Dedifferentiated amniotic fluid mesenchymal stem cell (primary cell): ENCODE measurements around the gene TRIM69.
A peak's percentile ranks its signal among the peaks of the same experiment; 100 is the strongest.
"Not testable (repeated sequence)": the region's sequence is repeated elsewhere in the genome, so short reads cannot be mapped to it uniquely, and the experiment has no call there.

ENCODE experiments used
- DNase-seq: peaks from one replicate; pipeline ENCODE4 v3.0.0-alpha.2; 2016; ENCODE audit errors: extremely low spot score

Gene TRIM69

GRCh38 chr15:44736181-44736765, at the start of gene TRIM69:
Gene TRIM69 (plus strand): TSS chr15:44736528. CDS start chr15:44736705, 177 bp downstream.
- no peak for DNase-seq

GRCh38 chr15:44689318-44689717, 47.0 kb upstream of the TRIM69 start:
- not testable (repeated sequence) for DNase-seq

GRCh38 chr15:44690245-44690644, 46.1 kb upstream of the TRIM69 start:
- DNase-seq, result not testable (repeated sequence)

- no peak for DNase-seq
Observed at GRCh38 chr15:44692659-44693058, 43.7 kb upstream of the TRIM69 start.

GRCh38 chr15:44694416-44694815, 41.9 kb upstream of the TRIM69 start:
- DNase-seq, result no peak

- DNase-seq, result no peak
Observed at GRCh38 chr15:44695294-44695693, 41.0 kb upstream of the TRIM69 start.

GRCh38 chr15:44697014-44697413, 39.3 kb upstream of the TRIM69 start:
- DNase-seq, result no peak

GRCh38 chr15:44698641-44699040, 37.7 kb upstream of the TRIM69 start:
- DNase-seq, result no peak

- DNase-seq, result not testable (repeated sequence)
Observed at GRCh38 chr15:44700676-44701075, 35.7 kb upstream of the TRIM69 start.

GRCh38 chr15:44705986-44706385, 30.3 kb upstream of the TRIM69 start:
- no peak for DNase-seq

- DNase-seq, result no peak
Observed at GRCh38 chr15:44706401-44706800, 29.9 kb upstream of the TRIM69 start.

GRCh38 chr15:44706946-44707636, 29.2 kb upstream of the TRIM69 start:
- no peak for DNase-seq

- DNase-seq, result peak; percentile 19
Observed at GRCh38 chr15:44710236-44711095, 25.9 kb upstream of the TRIM69 start.

GRCh38 chr15:44711096-44711742, 25.1 kb upstream of the TRIM69 start, which contains the start of the genes B2M and PATL2:
Gene B2M (plus strand): TSS chr15:44711517. CDS start chr15:44711547, 30 bp downstream.
Gene PATL2 (minus strand): TSS chr15:44711323. CDS start chr15:44676490, 34,833 bp downstream.
- DNase-seq, result peak; percentile 98

- DNase-seq, result peak; percentile 39
Observed at GRCh38 chr15:44711743-44712345, 24.5 kb upstream of the TRIM69 start.

GRCh38 chr15:44712346-44713005, 23.9 kb upstream of the TRIM69 start:
- peak; percentile 70 for DNase-seq

GRCh38 chr15:44713006-44713966, 23.0 kb upstream of the TRIM69 start:
- no peak for DNase-seq

- no peak for DNase-seq
Observed at GRCh38 chr15:44715142-44715796, 21.1 kb upstream of the TRIM69 start.

GRCh38 chr15:44715797-44716334, 20.5 kb upstream of the TRIM69 start:
- DNase-seq, result no peak
